Liver (tissue), 9 donors: ENCODE measurements around the gene TMEM123. TPM values are rescaled to one million over a fixed set of nuclear protein-coding genes. Genes with fewer than 3 reads are reported as not detected.

Experiments used
- DNase-seq: peaks from one replicate; pipeline ENCODE4 v3.0.0-alpha.2; 2017; ENCODE audit warnings: low spot score
- H3K27ac ChIP-seq, 2 donors: one replicate each; pipeline ENCODE4 v1.7.0; 2013; ENCODE audit warnings: inconsistent platforms in 2 of 2, low read length in 2 of 2, control low read depth in 1 of 2, low read depth in 1 of 2, mild to moderate bottlenecking in 1 of 2
- H3K27me3 ChIP-seq, 4 donors: one replicate each; pipeline versions ENCODE4 v1.6.1 to v1.7.0; 2013; ENCODE audit warnings: low read length in 3 of 4, inconsistent platforms in 1 of 4, mild to moderate bottlenecking in 1 of 4, moderate library complexity in 1 of 4; ENCODE audit not compliant: control insufficient read depth in 4 of 4, insufficient read depth in 4 of 4
- H3K36me3 ChIP-seq, 4 donors: one replicate each; pipeline versions ENCODE4 v1.6.1 to v1.7.0; 2013; ENCODE audit warnings: low read length in 3 of 4, mild to moderate bottlenecking in 3 of 4, low read depth in 1 of 4, moderate library complexity in 1 of 4; ENCODE audit not compliant: control insufficient read depth in 4 of 4, insufficient read depth in 3 of 4
- H3K4me1 ChIP-seq, 4 donors: one replicate each; pipeline versions ENCODE4 v1.6.1 to v1.7.0; 2013; ENCODE audit warnings: low read length in 3 of 4, mild to moderate bottlenecking in 3 of 4, moderate library complexity in 1 of 4; ENCODE audit not compliant: control insufficient read depth in 4 of 4, insufficient read depth in 4 of 4
- H3K4me3 ChIP-seq, 3 donors: one replicate each; pipeline versions ENCODE4 v1.6.1 to v1.7.0; 2013; ENCODE audit warnings: low read length in 3 of 3, control low read depth in 1 of 3, low read depth in 1 of 3, mild to moderate bottlenecking in 1 of 3
- H3K9ac ChIP-seq, 2 donors: one replicate each; pipeline ENCODE4 v1.7.0; 2013; ENCODE audit warnings: low read length in 2 of 2, mild to moderate bottlenecking in 2 of 2, moderate library complexity in 2 of 2, control low read depth in 1 of 2, low read depth in 1 of 2
- H3K9me3 ChIP-seq, 4 donors: one replicate each; pipeline versions ENCODE4 v1.6.1 to v1.7.0; 2013; ENCODE audit warnings: low read length in 3 of 4; ENCODE audit not compliant: control insufficient read depth in 4 of 4
- EGR1 ChIP-seq, 2 donors: IDR thresholded peaks; 2 replicates each; pipeline ENCODE4 v1.6.1; 2016 to 2018; ENCODE audit warnings: antibody characterized with exemption in 2 of 2, low read depth in 2 of 2
- FOXA1 ChIP-seq: IDR thresholded peaks from 2 replicates; pipeline ENCODE4 v1.6.1; 2016; ENCODE audit warnings: antibody characterized with exemption
- GABPA ChIP-seq, 2 donors: IDR thresholded peaks in 1 of 2; conservative IDR thresholded peaks in 1 of 2; 2 replicates each; pipeline ENCODE4 v1.6.1; 2016; ENCODE audit warnings: antibody characterized with exemption in 2 of 2, mild to moderate bottlenecking in 1 of 2, moderate library complexity in 1 of 2
- HNF4A ChIP-seq, 2 donors: conservative IDR thresholded peaks; 2 replicates each; pipeline ENCODE4 v1.6.1; 2016; ENCODE audit warnings: antibody characterized with exemption in 2 of 2, mild to moderate bottlenecking in 2 of 2
- HNF4G ChIP-seq: IDR thresholded peaks from 2 replicates; pipeline ENCODE4 v1.6.1; 2016; ENCODE audit warnings: antibody characterized with exemption
- JUND ChIP-seq, 2 donors: IDR thresholded peaks; 2 replicates each; pipeline ENCODE4 v1.6.1; 2016; ENCODE audit warnings: antibody characterized with exemption in 2 of 2
- NR2F2 ChIP-seq: IDR thresholded peaks from 2 replicates; pipeline ENCODE4 v1.6.1; 2016; ENCODE audit warnings: antibody characterized with exemption
- RAD21 ChIP-seq, 2 donors: IDR thresholded peaks; 2 replicates each; pipeline ENCODE4 v1.6.1; 2016; ENCODE audit warnings: antibody characterized with exemption in 2 of 2, mild to moderate bottlenecking in 2 of 2
- SP1 ChIP-seq: IDR thresholded peaks from 2 replicates; pipeline ENCODE4 v1.6.1; 2018; ENCODE audit warnings: antibody characterized with exemption, mild to moderate bottlenecking
- TAF1 ChIP-seq: conservative IDR thresholded peaks from 2 replicates; pipeline ENCODE4 v1.6.1; 2016; ENCODE audit warnings: antibody characterized with exemption, mild to moderate bottlenecking
- YY1 ChIP-seq: IDR thresholded peaks from 2 replicates; pipeline ENCODE4 v1.6.1; 2016; ENCODE audit warnings: antibody characterized with exemption, mild to moderate bottlenecking
- WGBS: extraction: QIAGEN DNeasy Blood & Tissue Kit; methylation state at CpG from one replicate; pipeline ENCODE4 v1.1.7; 2013; 5-methylcytosine and 5-hydroxymethylcytosine counted together
- polyA plus RNA-seq, 2 donors: library from polyadenylated mRNA; stranded (reverse) in 1 of 2; unstranded in 1 of 2; fragments of 200-250 nt in 1 of 2; fragments of >200 nt in 1 of 2; fragmentation: Nextera tagmentation in 1 of 2; extraction: Ambion mirVana in 1 of 2; gene quantifications; one replicate each; pipeline versions ENCODE4 v1.2.1 to v1.2.3, GENCODE V29; 2013 to 2015
- total RNA-seq, 2 donors: library from RNA; depleted of rRNA; stranded (reverse); fragments of >200 nt; gene quantifications; one replicate each; pipeline ENCODE4 v1.2.3, GENCODE V29; 2014
- TF ChIP-seq, protein P1 (sequence below): IDR thresholded peaks from 2 replicates; pipeline ENCODE4 v1.6.1; 2016; ENCODE audit warnings: antibody characterized with exemption
- TF ChIP-seq, protein P2 (sequence below): IDR thresholded peaks from 2 replicates; pipeline ENCODE4 v1.6.1; 2016; ENCODE audit warnings: antibody characterized with exemption, mild to moderate bottlenecking
- TF ChIP-seq, protein P3 (sequence below): fragments of 150-350 bp; IDR thresholded peaks from 2 replicates; pipeline ENCODE4 v1.5.1; 2017; ENCODE audit warnings: improper control_type of control experiment, low read depth, low read length; ENCODE audit not compliant: missing input control
- TF ChIP-seq, protein P4 (sequence below): IDR thresholded peaks from 2 replicates; pipeline ENCODE4 v1.6.1; 2016; ENCODE audit warnings: antibody characterized with exemption
- TF ChIP-seq, protein P5 (sequence below): IDR thresholded peaks from 2 replicates; pipeline ENCODE4 v1.6.1; 2016; ENCODE audit warnings: antibody characterized with exemption
- donor health status: healthy.
- donor health status: healthy.
- donor health status: healthy.
- donor health status: healthy.
- donor health status: healthy.

The TMEM123 gene
- total and polyA plus RNA-seq, 4 donors, result 101 to 140 (median 107) TPM

DNA sequence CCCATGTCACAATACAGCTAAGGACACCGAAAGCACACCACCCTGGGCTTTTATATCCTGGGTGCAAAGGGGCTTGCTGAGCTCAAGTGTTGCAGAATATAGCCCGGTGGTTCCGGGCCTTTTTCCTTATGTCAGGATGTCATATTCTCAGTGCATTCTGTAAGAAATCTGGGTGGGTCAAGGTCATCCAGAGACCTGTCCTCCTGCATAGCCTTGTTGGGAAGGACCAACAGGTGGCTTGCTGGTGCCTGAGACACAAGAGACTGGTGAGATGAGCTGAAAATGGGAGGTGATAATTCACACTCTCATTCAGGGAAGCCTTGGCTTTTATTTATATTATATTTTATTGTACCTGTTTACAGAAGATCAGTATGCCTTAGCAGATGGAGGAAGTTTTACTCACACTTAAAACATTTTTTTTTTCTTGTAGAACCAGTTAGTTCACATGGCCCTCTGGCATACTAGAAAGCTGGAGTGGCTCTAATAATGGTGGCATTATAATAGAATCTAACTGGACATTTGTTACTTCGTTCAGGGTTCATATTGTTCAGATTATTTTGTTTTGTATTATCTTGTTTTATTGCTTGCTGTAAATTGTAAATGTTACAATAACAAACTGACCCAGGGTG is 14.6 kb upstream of the TMEM123 start:
- H3K27ac ChIP-seq, result no peak overlapping the region
- TF ChIP-seq HNF4G (no peak), FOXA1 (no peak), HNF4A (conservative IDR thresholded peaks at IDR 0.05) (no peak), TAF1 (no peak), YY1 (no peak), EGR1 (IDR thresholded peaks at IDR 0.05; ENCODE audit: low read depth in 2 of 2) (no peak), NR2F2 (no peak)
- TF ChIP-seq, protein P1, sequence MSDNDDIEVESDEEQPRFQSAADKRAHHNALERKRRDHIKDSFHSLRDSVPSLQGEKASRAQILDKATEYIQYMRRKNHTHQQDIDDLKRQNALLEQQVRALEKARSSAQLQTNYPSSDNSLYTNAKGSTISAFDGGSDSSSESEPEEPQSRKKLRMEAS, result no peak
- TF ChIP-seq, protein P2, sequence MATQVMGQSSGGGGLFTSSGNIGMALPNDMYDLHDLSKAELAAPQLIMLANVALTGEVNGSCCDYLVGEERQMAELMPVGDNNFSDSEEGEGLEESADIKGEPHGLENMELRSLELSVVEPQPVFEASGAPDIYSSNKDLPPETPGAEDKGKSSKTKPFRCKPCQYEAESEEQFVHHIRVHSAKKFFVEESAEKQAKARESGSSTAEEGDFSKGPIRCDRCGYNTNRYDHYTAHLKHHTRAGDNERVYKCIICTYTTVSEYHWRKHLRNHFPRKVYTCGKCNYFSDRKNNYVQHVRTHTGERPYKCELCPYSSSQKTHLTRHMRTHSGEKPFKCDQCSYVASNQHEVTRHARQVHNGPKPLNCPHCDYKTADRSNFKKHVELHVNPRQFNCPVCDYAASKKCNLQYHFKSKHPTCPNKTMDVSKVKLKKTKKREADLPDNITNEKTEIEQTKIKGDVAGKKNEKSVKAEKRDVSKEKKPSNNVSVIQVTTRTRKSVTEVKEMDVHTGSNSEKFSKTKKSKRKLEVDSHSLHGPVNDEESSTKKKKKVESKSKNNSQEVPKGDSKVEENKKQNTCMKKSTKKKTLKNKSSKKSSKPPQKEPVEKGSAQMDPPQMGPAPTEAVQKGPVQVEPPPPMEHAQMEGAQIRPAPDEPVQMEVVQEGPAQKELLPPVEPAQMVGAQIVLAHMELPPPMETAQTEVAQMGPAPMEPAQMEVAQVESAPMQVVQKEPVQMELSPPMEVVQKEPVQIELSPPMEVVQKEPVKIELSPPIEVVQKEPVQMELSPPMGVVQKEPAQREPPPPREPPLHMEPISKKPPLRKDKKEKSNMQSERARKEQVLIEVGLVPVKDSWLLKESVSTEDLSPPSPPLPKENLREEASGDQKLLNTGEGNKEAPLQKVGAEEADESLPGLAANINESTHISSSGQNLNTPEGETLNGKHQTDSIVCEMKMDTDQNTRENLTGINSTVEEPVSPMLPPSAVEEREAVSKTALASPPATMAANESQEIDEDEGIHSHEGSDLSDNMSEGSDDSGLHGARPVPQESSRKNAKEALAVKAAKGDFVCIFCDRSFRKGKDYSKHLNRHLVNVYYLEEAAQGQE, result no peak
- TF ChIP-seq, protein P3, sequence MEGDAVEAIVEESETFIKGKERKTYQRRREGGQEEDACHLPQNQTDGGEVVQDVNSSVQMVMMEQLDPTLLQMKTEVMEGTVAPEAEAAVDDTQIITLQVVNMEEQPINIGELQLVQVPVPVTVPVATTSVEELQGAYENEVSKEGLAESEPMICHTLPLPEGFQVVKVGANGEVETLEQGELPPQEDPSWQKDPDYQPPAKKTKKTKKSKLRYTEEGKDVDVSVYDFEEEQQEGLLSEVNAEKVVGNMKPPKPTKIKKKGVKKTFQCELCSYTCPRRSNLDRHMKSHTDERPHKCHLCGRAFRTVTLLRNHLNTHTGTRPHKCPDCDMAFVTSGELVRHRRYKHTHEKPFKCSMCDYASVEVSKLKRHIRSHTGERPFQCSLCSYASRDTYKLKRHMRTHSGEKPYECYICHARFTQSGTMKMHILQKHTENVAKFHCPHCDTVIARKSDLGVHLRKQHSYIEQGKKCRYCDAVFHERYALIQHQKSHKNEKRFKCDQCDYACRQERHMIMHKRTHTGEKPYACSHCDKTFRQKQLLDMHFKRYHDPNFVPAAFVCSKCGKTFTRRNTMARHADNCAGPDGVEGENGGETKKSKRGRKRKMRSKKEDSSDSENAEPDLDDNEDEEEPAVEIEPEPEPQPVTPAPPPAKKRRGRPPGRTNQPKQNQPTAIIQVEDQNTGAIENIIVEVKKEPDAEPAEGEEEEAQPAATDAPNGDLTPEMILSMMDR, result no peak
- no peak overlapping the region for H3K4me3 ChIP-seq
- peaks cover 0 to 13% (median under 1%) of the 10 kb centered on the region in 4 donors for H3K4me1 ChIP-seq
- H3K27me3 ChIP-seq, result no peaks in the 10 kb centered on the region
- WGBS, result 89% methylated on average over 4 of the region's 4 CpGs
- H3K9me3 ChIP-seq, result no peaks in the 10 kb centered on the region
- H3K36me3 ChIP-seq, result no peaks in the 10 kb centered on the region
- DNase-seq, result no peak
- no peak overlapping the region for H3K9ac ChIP-seq

DNA sequence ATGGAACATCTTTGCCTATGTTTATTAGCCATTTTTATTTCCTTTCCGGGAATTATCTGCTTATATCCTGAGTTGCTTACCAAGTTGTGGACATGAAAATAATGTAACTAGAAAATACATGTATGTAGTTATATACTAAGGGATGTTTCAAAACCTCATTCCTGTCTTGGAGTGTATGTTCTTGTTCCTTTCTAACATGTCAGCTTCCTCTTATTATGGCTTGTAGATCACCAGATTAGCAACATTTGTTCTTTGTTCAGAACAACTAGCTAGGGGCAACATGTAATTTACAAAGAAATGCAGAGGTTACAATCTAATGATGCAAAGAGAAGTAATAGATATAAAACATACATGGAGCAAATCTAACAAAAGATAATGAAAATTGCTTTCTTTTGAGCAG is 13.1 kb upstream of the TMEM123 start:
- 79% methylated on average over 1 of the region's 1 CpG for WGBS
- H3K4me1 ChIP-seq, result peaks cover 5 to 22% (median 12%) of the 10 kb centered on the region in 4 donors
- H3K9ac ChIP-seq, result no peak overlapping the region
- H3K36me3 ChIP-seq, result no peaks in the 10 kb centered on the region
- H3K27ac ChIP-seq, result no peak overlapping the region
- DNase-seq, result no peak
- no peak overlapping the region for H3K4me3 ChIP-seq
- H3K27me3 ChIP-seq, result no peaks in the 10 kb centered on the region
- no peaks in the 10 kb centered on the region for H3K9me3 ChIP-seq
- TF ChIP-seq SP1, result no peak
- TF ChIP-seq, protein P4, sequence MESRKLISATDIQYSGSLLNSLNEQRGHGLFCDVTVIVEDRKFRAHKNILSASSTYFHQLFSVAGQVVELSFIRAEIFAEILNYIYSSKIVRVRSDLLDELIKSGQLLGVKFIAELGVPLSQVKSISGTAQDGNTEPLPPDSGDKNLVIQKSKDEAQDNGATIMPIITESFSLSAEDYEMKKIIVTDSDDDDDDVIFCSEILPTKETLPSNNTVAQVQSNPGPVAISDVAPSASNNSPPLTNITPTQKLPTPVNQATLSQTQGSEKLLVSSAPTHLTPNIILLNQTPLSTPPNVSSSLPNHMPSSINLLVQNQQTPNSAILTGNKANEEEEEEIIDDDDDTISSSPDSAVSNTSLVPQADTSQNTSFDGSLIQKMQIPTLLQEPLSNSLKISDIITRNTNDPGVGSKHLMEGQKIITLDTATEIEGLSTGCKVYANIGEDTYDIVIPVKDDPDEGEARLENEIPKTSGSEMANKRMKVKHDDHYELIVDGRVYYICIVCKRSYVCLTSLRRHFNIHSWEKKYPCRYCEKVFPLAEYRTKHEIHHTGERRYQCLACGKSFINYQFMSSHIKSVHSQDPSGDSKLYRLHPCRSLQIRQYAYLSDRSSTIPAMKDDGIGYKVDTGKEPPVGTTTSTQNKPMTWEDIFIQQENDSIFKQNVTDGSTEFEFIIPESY, result no peak
- no peak for TF ChIP-seq EGR1 (IDR thresholded peaks at IDR 0.05; ENCODE audit: low read depth in 2 of 2)
- TF ChIP-seq HNF4G, result no peak
- TF ChIP-seq, protein P5, sequence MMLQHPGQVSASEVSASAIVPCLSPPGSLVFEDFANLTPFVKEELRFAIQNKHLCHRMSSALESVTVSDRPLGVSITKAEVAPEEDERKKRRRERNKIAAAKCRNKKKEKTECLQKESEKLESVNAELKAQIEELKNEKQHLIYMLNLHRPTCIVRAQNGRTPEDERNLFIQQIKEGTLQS, result no peak
- TF ChIP-seq GABPA (IDR thresholded peaks at IDR 0.05 in 1 of 2, conservative IDR thresholded peaks at IDR 0.05 in 1 of 2), result no peak
- TF ChIP-seq, protein P2, result no peak
- no peak for TF ChIP-seq HNF4A (conservative IDR thresholded peaks at IDR 0.05)
- no peak for TF ChIP-seq FOXA1
- TF ChIP-seq, protein P1, result no peak
- TF ChIP-seq, protein P3, result no peak
- TF ChIP-seq YY1, result no peak
- no peak for TF ChIP-seq NR2F2
- no peak for TF ChIP-seq RAD21 (IDR thresholded peaks at IDR 0.05)
- no peak for TF ChIP-seq JUND (IDR thresholded peaks at IDR 0.05)
- no peak for TF ChIP-seq TAF1
